Measurements from ENCODE around the gene PAWR. TPM values are rescaled to one million over a fixed set of nuclear protein-coding genes. Genes with fewer than 3 reads are reported as not detected.

Gene PAWR
- total and polyA plus RNA-seq, 4 donors, result 16.4 to 25.9 (median 21.1) TPM

DNA sequence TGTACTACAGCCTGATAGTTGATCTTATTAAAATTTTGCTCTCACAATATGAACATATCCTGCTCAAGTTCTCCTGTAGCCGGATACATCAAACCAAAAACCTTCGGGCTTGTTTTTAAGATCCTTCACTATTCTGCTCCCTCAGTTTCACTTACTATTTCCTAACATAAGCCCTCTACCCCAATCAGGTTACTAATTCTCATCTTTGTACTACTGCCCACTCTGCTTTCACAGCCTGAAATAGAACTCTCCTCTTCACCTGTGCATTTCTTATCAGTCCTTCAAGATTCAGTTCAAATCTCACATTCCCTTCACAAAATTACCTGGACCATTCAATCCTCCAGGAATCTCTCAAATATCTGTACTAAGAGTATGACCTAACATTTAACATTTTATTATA is 14.2 kb downstream of the PAWR start:
- no peak overlapping the region for H3K4me3 ChIP-seq (ENCODE audit: low read depth, low read length)
- H3K27me3 ChIP-seq (ENCODE audit: control insufficient read depth, insufficient read depth, low read length), result no peaks in the 10 kb centered on the region
- H3K4me1 ChIP-seq (ENCODE audit: control insufficient read depth, insufficient read depth, low read length), result no peaks in the 10 kb centered on the region
- WGBS (ENCODE audit: insufficient coverage), result 92% methylated on average over 2 of the region's 2 CpGs
- H3K36me3 ChIP-seq (ENCODE audit: control insufficient read depth, insufficient read depth, low read length), result no peaks in the 10 kb centered on the region
- no peak for DNase-seq (ENCODE audit: low read depth in 4 of 6, low spot score in 6 of 6)
- H3K9me3 ChIP-seq (ENCODE audit: control insufficient read depth, insufficient read depth, low read length), result no peaks in the 10 kb centered on the region
- no peak overlapping the region for H3K27ac ChIP-seq (ENCODE audit: low read depth, low read length)

DNA sequence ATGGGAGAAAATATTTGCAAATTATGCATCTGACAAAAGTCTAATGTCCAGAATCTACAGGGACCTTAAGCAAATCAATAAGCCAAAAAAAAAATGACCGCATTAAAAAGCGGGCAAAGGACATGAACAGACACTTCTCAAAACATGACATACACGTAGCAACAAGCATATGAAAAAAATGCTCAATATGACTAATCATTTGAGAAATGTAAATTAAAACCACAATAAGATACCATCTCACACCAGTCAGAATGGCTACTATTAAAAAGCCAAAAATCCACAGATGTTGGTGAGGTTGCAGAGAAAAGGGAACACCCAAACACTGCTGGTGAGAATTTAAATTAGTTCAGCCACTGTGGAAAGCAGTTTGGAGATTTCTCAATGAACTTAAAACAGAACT is 16.1 kb downstream of the PAWR start:
- no peak for DNase-seq (ENCODE audit: low read depth in 4 of 6, low spot score in 6 of 6)
- H3K27ac ChIP-seq (ENCODE audit: low read depth, low read length), result no peak overlapping the region
- WGBS (ENCODE audit: insufficient coverage), result no CpG with 5 or more reads among the region's 3 CpGs
- no peak overlapping the region for H3K4me3 ChIP-seq (ENCODE audit: low read depth, low read length)
- H3K27me3 ChIP-seq (ENCODE audit: control insufficient read depth, insufficient read depth, low read length), result no peaks in the 10 kb centered on the region
- no peaks in the 10 kb centered on the region for H3K36me3 ChIP-seq (ENCODE audit: control insufficient read depth, insufficient read depth, low read length)
- H3K9me3 ChIP-seq (ENCODE audit: control insufficient read depth, insufficient read depth, low read length), result no peaks in the 10 kb centered on the region
- H3K4me1 ChIP-seq (ENCODE audit: control insufficient read depth, insufficient read depth, low read length), result no peaks in the 10 kb centered on the region

DNA sequence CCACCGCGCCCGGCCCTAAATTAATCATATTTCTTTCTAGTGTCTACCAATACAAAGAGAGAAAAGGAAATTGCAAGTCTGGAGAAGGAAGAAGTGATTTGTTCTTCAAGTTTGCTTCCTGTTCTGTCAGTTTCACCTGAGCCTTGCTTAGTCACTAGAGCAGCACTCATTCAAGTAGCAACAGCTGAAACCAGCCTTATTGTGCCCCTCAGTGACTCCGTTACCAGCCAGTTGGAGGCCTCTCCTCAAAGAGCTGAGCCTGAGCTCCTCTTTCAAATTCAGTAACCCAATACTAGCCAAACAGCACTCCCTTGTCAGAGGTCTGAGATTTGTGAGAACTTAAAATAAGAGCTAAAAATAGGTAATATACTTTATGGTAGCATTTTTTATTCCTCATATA is 17.4 kb downstream of the PAWR start:
- no peaks in the 10 kb centered on the region for H3K36me3 ChIP-seq (ENCODE audit: control insufficient read depth, insufficient read depth, low read length)
- no peaks in the 10 kb centered on the region for H3K9me3 ChIP-seq (ENCODE audit: control insufficient read depth, insufficient read depth, low read length)
- no peaks in the 10 kb centered on the region for H3K27me3 ChIP-seq (ENCODE audit: control insufficient read depth, insufficient read depth, low read length)
- no peaks in the 10 kb centered on the region for H3K4me1 ChIP-seq (ENCODE audit: control insufficient read depth, insufficient read depth, low read length)
- DNase-seq (ENCODE audit: low read depth in 4 of 6, low spot score in 6 of 6), result no peak
- no peak overlapping the region for H3K27ac ChIP-seq (ENCODE audit: low read depth, low read length)
- no peak overlapping the region for H3K4me3 ChIP-seq (ENCODE audit: low read depth, low read length)
- 80% methylated on average over 1 of the region's 4 CpGs for WGBS (ENCODE audit: insufficient coverage)

DNA sequence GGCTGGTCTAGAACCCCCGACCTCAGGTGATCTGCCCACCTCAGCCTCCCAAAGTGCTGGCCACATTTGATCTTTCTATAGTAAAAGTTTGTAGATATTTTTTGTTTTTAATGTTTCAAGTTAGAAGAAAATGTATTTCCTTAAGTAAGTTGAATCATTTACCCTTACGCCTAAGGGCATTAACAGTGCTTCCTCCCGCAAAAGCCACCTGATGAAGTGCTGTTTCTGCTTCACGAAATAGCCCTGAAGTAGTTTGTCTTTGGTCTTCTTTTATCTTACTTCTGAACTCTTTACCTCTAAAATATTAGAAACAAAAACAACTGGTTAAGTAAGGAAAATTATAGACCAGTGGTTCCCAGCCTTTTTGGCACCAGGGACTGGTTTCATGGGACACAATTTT is 22.7 kb downstream of the PAWR start:
- no peaks in the 10 kb centered on the region for H3K36me3 ChIP-seq (ENCODE audit: control insufficient read depth, insufficient read depth, low read length)
- H3K4me3 ChIP-seq (ENCODE audit: low read depth, low read length), result no peak overlapping the region
- no peaks in the 10 kb centered on the region for H3K4me1 ChIP-seq (ENCODE audit: control insufficient read depth, insufficient read depth, low read length)
- no CpG with 5 or more reads among the region's 4 CpGs for WGBS (ENCODE audit: insufficient coverage)
- H3K9me3 ChIP-seq (ENCODE audit: control insufficient read depth, insufficient read depth, low read length), result no peaks in the 10 kb centered on the region
- H3K27ac ChIP-seq (ENCODE audit: low read depth, low read length), result no peak overlapping the region
- DNase-seq (ENCODE audit: low read depth in 4 of 6, low spot score in 6 of 6), result no peak
- no peaks in the 10 kb centered on the region for H3K27me3 ChIP-seq (ENCODE audit: control insufficient read depth, insufficient read depth, low read length)

DNA sequence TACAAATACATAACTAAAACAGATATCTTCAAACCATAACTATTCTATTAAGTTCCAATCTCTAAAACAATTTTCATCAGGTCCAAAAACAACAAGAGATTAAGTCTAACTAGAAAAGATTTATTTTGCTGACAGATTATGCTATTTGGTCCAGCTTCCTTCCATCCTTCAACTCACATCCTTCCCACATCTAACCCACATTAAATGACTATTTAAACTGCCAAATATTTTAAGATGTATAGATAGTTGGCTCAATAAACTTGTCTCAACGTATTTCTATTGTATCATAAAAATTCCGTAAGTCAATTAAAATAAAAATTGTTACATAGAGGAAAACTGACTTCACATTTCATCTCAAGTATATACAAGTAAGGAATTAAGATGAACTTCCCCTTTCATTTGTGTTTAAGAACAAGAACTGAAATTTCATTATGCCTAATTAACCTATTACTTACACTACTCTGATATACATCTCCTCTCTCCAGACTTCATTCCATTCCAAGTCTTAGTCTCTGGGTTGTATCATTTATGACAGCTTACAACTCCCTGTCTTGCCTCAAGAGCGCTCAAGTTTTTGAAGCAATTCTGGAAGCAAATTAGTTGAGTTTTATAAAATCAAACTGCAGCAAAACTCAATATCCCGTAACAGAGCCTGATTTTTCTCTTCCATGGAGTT is 25.4 kb downstream of the PAWR start:
- Histone ChIP-seq H3K4me1 (ENCODE audit: control insufficient read depth, insufficient read depth, low read length) (no peaks in the 10 kb centered on the region), H3K9me3 (ENCODE audit: control insufficient read depth, insufficient read depth, low read length) (no peaks in the 10 kb centered on the region), H3K4me3 (ENCODE audit: low read depth, low read length) (no peak overlapping the region), H3K27me3 (ENCODE audit: control insufficient read depth, insufficient read depth, low read length) (no peaks in the 10 kb centered on the region), H3K27ac (ENCODE audit: low read depth, low read length) (no peak overlapping the region), H3K36me3 (ENCODE audit: control insufficient read depth, insufficient read depth, low read length) (no peaks in the 10 kb centered on the region)
- no peak for DNase-seq (ENCODE audit: low read depth in 4 of 6, low spot score in 6 of 6)
- WGBS (ENCODE audit: insufficient coverage), result no CpG with 5 or more reads among the region's 4 CpGs

DNA sequence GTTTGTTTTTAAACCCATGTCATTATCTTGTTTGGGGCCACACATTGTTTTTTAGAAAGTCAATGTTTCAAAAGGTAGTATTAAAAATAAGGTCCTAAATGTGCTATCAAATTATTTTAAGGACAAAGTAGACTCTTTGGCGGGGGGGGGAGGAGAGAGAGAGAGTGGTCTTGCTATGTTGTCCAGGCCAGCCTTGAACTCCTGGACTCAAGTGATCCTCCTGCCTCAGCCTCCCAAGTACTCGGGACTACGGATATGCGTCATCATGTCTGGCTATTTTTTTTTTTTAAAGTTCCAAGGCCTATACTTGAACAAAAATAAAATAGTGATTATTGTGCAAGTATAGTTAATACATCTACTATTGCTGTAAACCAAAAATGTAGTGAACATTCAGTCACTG is 26.2 kb downstream of the PAWR start:
- Histone ChIP-seq H3K27ac (ENCODE audit: low read depth, low read length) (no peak overlapping the region), H3K27me3 (ENCODE audit: control insufficient read depth, insufficient read depth, low read length) (no peaks in the 10 kb centered on the region), H3K9me3 (ENCODE audit: control insufficient read depth, insufficient read depth, low read length) (no peaks in the 10 kb centered on the region), H3K4me3 (ENCODE audit: low read depth, low read length) (no peak overlapping the region), H3K4me1 (ENCODE audit: control insufficient read depth, insufficient read depth, low read length) (no peaks in the 10 kb centered on the region), H3K36me3 (ENCODE audit: control insufficient read depth, insufficient read depth, low read length) (no peaks in the 10 kb centered on the region)
- no peak for DNase-seq (ENCODE audit: low read depth in 4 of 6, low spot score in 6 of 6)
- no CpG with 5 or more reads among the region's 4 CpGs for WGBS (ENCODE audit: insufficient coverage)

DNA sequence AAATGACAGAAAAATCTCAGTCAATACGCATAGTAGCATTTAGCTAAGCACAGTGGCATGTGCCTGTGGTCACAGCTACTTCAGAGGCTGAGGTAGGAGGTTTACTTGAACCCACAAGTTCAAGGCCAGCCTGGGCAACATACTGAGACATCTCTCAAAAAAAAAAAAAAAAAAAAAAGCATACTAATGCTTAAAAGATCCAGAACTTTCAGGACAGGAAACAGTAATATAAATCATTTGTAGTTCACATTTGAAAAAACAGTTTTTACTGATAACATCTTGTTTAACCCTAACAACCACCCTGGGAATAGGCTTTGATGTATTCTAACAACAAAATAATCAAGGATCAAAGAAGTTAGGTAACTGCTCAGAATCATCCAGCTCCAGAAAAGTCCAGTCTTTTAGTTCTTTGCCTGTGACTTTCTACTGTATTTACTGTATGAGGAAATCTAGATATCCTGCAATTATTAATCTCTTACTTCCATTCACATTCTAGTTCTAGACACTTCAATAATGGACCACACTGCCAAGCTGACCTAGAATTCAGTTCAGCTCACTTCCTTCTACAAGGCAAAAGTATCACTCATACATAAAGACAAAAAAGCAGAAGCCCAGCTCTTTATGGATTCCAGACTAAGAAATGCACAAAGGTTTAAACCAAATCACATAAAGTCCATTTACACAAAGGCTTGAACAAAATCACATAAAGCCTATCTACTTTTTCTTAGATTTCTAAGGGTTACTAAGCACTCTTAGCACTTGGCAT is 28.5 kb downstream of the PAWR start:
- WGBS (ENCODE audit: insufficient coverage), result no CpG with 5 or more reads among the region's 1 CpG
- no peak overlapping the region for H3K4me3 ChIP-seq (ENCODE audit: low read depth, low read length)
- no peaks in the 10 kb centered on the region for H3K9me3 ChIP-seq (ENCODE audit: control insufficient read depth, insufficient read depth, low read length)
- H3K27ac ChIP-seq (ENCODE audit: low read depth, low read length), result no peak overlapping the region
- no peaks in the 10 kb centered on the region for H3K4me1 ChIP-seq (ENCODE audit: control insufficient read depth, insufficient read depth, low read length)
- DNase-seq (ENCODE audit: low read depth in 4 of 6, low spot score in 6 of 6), result no peak
- H3K36me3 ChIP-seq (ENCODE audit: control insufficient read depth, insufficient read depth, low read length), result no peaks in the 10 kb centered on the region
- H3K27me3 ChIP-seq (ENCODE audit: control insufficient read depth, insufficient read depth, low read length), result no peaks in the 10 kb centered on the region

DNA sequence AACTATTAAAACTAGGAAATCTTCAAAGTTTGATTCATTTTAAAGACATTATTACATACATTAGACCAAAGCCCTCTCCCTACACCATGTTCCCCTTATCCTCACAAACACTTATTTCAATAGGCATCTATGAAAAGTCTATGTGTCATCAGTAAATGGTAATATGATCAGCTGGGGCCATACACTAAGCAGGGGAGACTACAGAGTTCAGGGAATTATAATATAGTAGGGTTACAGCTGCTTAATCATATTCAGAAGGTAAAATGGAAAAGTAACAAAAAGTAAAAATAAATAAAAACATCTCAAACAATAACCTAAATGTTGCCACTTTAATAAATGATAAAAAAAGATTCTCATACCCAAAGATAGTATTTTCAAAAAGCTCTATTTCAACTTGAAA is 29.1 kb downstream of the PAWR start:
- no peaks in the 10 kb centered on the region for H3K27me3 ChIP-seq (ENCODE audit: control insufficient read depth, insufficient read depth, low read length)
- H3K4me3 ChIP-seq (ENCODE audit: low read depth, low read length), result no peak overlapping the region
- no peaks in the 10 kb centered on the region for H3K9me3 ChIP-seq (ENCODE audit: control insufficient read depth, insufficient read depth, low read length)
- no peaks in the 10 kb centered on the region for H3K36me3 ChIP-seq (ENCODE audit: control insufficient read depth, insufficient read depth, low read length)
- H3K4me1 ChIP-seq (ENCODE audit: control insufficient read depth, insufficient read depth, low read length), result no peaks in the 10 kb centered on the region
- H3K27ac ChIP-seq (ENCODE audit: low read depth, low read length), result no peak overlapping the region
- no peak for DNase-seq (ENCODE audit: low read depth in 4 of 6, low spot score in 6 of 6)

DNA sequence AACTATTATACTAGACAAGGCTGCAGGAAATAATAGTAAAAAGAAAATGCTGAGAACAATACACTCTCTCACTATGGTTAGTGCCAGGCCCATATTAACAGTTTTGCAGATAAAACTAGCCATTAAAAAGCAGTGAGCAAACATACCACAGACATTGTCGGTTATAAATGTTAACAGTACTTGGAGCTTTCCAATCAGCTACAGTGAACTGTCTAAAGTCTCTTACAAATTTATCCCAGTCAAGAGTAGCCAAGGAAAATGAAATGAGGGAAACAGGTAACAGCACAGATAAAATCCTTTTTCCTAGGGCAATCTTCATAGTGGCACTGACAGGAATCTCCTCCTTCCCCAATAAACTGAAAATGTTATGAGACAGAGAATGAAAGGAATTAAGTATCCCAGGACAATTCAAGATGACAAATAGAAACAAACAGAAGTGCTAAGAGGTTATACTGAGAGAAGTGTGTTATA is 30.8 kb downstream of the PAWR start:
- DNase-seq (ENCODE audit: low read depth in 4 of 6, low spot score in 6 of 6), result no peak
- no peak overlapping the region for H3K27ac ChIP-seq (ENCODE audit: low read depth, low read length)
- no CpG with 5 or more reads among the region's 1 CpG for WGBS (ENCODE audit: insufficient coverage)
- H3K4me3 ChIP-seq (ENCODE audit: low read depth, low read length), result no peak overlapping the region
- no peaks in the 10 kb centered on the region for H3K27me3 ChIP-seq (ENCODE audit: control insufficient read depth, insufficient read depth, low read length)
- no peaks in the 10 kb centered on the region for H3K9me3 ChIP-seq (ENCODE audit: control insufficient read depth, insufficient read depth, low read length)
- no peaks in the 10 kb centered on the region for H3K4me1 ChIP-seq (ENCODE audit: control insufficient read depth, insufficient read depth, low read length)
- H3K36me3 ChIP-seq (ENCODE audit: control insufficient read depth, insufficient read depth, low read length), result no peaks in the 10 kb centered on the region

DNA sequence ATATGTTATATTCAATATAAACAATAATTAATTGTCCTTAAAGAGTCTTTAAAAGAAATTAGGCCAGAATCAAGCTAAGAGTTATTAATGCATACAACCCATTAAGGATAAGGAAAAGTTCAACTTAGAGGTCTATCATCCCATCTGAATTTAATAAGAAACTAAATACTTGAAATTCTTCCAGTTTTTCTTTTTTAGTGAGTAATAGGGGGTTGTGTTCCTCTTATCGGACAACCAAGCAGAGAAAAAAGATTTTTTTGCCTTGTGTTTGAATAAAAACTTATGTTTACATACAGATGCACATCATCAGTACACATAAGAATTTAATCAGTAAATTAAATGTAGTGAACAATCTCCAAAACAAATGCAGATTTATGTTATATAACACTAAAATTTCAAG is 32.5 kb downstream of the PAWR start:
- no peaks in the 10 kb centered on the region for H3K4me1 ChIP-seq (ENCODE audit: control insufficient read depth, insufficient read depth, low read length)
- H3K36me3 ChIP-seq (ENCODE audit: control insufficient read depth, insufficient read depth, low read length), result no peaks in the 10 kb centered on the region
- DNase-seq (ENCODE audit: low read depth in 4 of 6, low spot score in 6 of 6), result no peak
- no peaks in the 10 kb centered on the region for H3K27me3 ChIP-seq (ENCODE audit: control insufficient read depth, insufficient read depth, low read length)
- H3K9me3 ChIP-seq (ENCODE audit: control insufficient read depth, insufficient read depth, low read length), result no peaks in the 10 kb centered on the region
- WGBS (ENCODE audit: insufficient coverage), result no CpG with 5 or more reads among the region's 1 CpG
- H3K27ac ChIP-seq (ENCODE audit: low read depth, low read length), result no peak overlapping the region
- H3K4me3 ChIP-seq (ENCODE audit: low read depth, low read length), result no peak overlapping the region

Data from spinal cord (tissue), 10 donors.